Loucy (cell line): ENCODE results near the gene RAB1A.

Experiments
- CTCF ChIP-seq: fragments of 200-600 bp; sonication (generic); conservative IDR thresholded peaks from 2 replicates; pipeline ENCODE4 v1.5.1; 2014; ENCODE audit warnings: mild to moderate bottlenecking, antibody characterized with exemption, low read length
- EZH2phosphoT487 ChIP-seq: fragments of 200-600 bp; IDR thresholded peaks from 2 replicates; pipeline ENCODE4 v1.6.1; 2018; ENCODE audit warnings: antibody characterized with exemption, mild to moderate bottlenecking, moderate library complexity, borderline replicate concordance

- TF ChIP-seq CTCF (no peak), EZH2phosphoT487 (no peak)
Observed at GRCh38 chr2:65062843-65063825, 66.8 kb downstream of the RAB1A start.
